Neuronal stem cell (in vitro differentiated cells): Measurements from ENCODE around the gene CACNA2D4.

Source experiments
- DNase-seq: peaks from one replicate; pipeline ENCODE4 v3.0.0-alpha.2; 2013; ENCODE audit warnings: low spot score
- H2AFZ ChIP-seq: one replicate; pipeline ENCODE4 v1.6.1; 2013; ENCODE audit warnings: mild to moderate bottlenecking, low read length, inconsistent platforms
- H2AK5ac ChIP-seq: 2 replicates; pipeline ENCODE4 v1.6.1; 2013; ENCODE audit warnings: low read depth, mild to moderate bottlenecking, inconsistent platforms, low read length, moderate library complexity, mixed read lengths
- H2BK120ac ChIP-seq: 2 replicates; pipeline ENCODE4 v1.6.1; 2013; ENCODE audit warnings: low read depth, mild to moderate bottlenecking, inconsistent platforms, low read length, moderate library complexity, mixed read lengths
- H2BK12ac ChIP-seq: one replicate; pipeline ENCODE4 v1.6.1; 2013; ENCODE audit warnings: low read length, inconsistent platforms
- H2BK15ac ChIP-seq: 2 replicates; pipeline ENCODE4 v1.6.1; 2013; ENCODE audit warnings: mild to moderate bottlenecking, low read length, inconsistent platforms, mixed read lengths
- H2BK5ac ChIP-seq: one replicate; pipeline ENCODE4 v1.6.1; 2013; ENCODE audit warnings: inconsistent platforms, mild to moderate bottlenecking, low read length, moderate library complexity
- H3K14ac ChIP-seq: one replicate; pipeline ENCODE4 v1.6.1; 2013; ENCODE audit warnings: low read length, inconsistent platforms
- H3K18ac ChIP-seq: 2 replicates; pipeline ENCODE4 v1.6.1; 2013; ENCODE audit warnings: low read length, inconsistent platforms
- H3K23ac ChIP-seq: 2 replicates; pipeline ENCODE4 v1.6.1; 2013; ENCODE audit warnings: low read depth, mild to moderate bottlenecking, mixed read lengths, low read length, inconsistent platforms; ENCODE audit not compliant: poor library complexity
- H3K27ac ChIP-seq: replicated peaks from 3 replicates; pipeline ENCODE4 v1.5.1; 2013; ENCODE audit warnings: low read length, inconsistent platforms
- H3K27me3 ChIP-seq, 3 experiments: 2 replicates each; pipeline ENCODE4 v1.6.1; 2013; ENCODE audit warnings: low read length in 3 of 3, mild to moderate bottlenecking in 2 of 3, inconsistent platforms in 1 of 3, low read depth in 1 of 3, mixed read lengths in 1 of 3, moderate library complexity in 1 of 3; ENCODE audit not compliant: control insufficient read depth in 3 of 3, insufficient read depth in 3 of 3
- H3K36me3 ChIP-seq, 2 donors: replicated peaks in 1 of 2; 2 replicates each; pipeline ENCODE4 v1.6.1; 2013; ENCODE audit warnings: low read length in 2 of 2; ENCODE audit not compliant: control insufficient read depth in 2 of 2, insufficient read depth in 2 of 2
- H3K4ac ChIP-seq: 2 replicates; pipeline ENCODE4 v1.6.1; 2013; ENCODE audit warnings: inconsistent platforms, mild to moderate bottlenecking, low read length, moderate library complexity
- H3K4me1 ChIP-seq, 2 donors: 1 replicate in 1 of 2; 2 replicates in 1 of 2; pipeline ENCODE4 v1.6.1; 2013; ENCODE audit warnings: low read length in 2 of 2, low read depth in 1 of 2; ENCODE audit not compliant: control insufficient read depth in 2 of 2, insufficient read depth in 1 of 2
- H3K4me2 ChIP-seq: one replicate; pipeline ENCODE4 v1.6.1; 2013; ENCODE audit warnings: mild to moderate bottlenecking, low read length, inconsistent platforms; ENCODE audit not compliant: insufficient read depth, poor library complexity, severe bottlenecking
- H3K4me3 ChIP-seq, 2 donors: 2 replicates each; pipeline ENCODE4 v1.5.1; 2013; ENCODE audit warnings: low read length in 2 of 2, mild to moderate bottlenecking in 2 of 2, inconsistent platforms in 1 of 2, moderate library complexity in 1 of 2
- H3K79me1 ChIP-seq: one replicate; pipeline ENCODE4 v1.6.1; 2013; ENCODE audit warnings: low read depth, mild to moderate bottlenecking, inconsistent platforms, low read length, moderate library complexity
- H3K9ac ChIP-seq: one replicate; pipeline ENCODE4 v1.6.1; 2013; ENCODE audit warnings: mild to moderate bottlenecking, low read depth, low read length, inconsistent platforms; ENCODE audit not compliant: poor library complexity
- H3K9me3 ChIP-seq, 2 donors: replicated peaks in 1 of 2; 2 replicates each; pipeline versions ENCODE3 to v1.6.1; 2013; ENCODE audit warnings: low read length in 2 of 2, mild to moderate bottlenecking in 2 of 2, inconsistent platforms in 1 of 2, low read depth in 1 of 2, mixed read lengths in 1 of 2, moderate library complexity in 1 of 2; ENCODE audit not compliant: control insufficient read depth in 2 of 2, insufficient read depth in 1 of 2
- H4K8ac ChIP-seq: one replicate; pipeline ENCODE4 v1.6.1; 2013; ENCODE audit warnings: low read depth, mild to moderate bottlenecking, inconsistent platforms, low read length, moderate library complexity
- H4K91ac ChIP-seq: one replicate; pipeline ENCODE4 v1.6.1; 2013; ENCODE audit warnings: low read length, low read depth, mild to moderate bottlenecking, inconsistent platforms; ENCODE audit not compliant: poor library complexity
- WGBS, 2 donors: extraction: QIAGEN DNeasy Blood & Tissue Kit; methylation state at CpG; one replicate each; pipeline ENCODE4 v1.1.7; 2013; ENCODE audit warnings: missing lambda C conversion rate in 2 of 2, mixed read lengths in 1 of 2; ENCODE audit not compliant: insufficient read length in 2 of 2, insufficient replicate concordance in 1 of 2; ENCODE audit errors: extremely low coverage in 2 of 2; 5-methylcytosine and 5-hydroxymethylcytosine counted together

CACNA2D4 gene

DNA sequence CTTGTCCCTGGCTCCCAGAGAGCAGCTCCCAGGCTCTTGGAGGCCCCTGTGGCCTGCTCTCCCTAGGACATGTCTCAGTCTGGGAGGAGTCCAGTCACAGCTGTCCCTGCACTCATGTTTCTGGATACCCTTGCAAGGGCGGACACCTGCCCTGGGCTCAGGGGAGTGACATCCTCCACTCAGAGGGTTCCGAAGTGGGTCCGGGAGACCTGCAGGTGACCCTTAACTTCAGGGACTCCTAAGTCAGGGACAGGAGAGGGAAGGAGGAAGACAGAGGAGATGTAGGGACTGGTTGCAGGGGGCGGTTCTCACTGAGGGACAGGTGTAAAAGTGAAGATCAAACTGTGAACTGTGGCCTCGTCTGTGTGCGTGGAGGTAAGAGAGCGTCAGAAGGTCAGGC, 37.6 kb downstream of the CACNA2D4 start:
- Histone ChIP-seq H2BK12ac (no peak overlapping the region), H3K4me3 (no peak overlapping the region), H3K23ac (no peak overlapping the region), H3K14ac (no peak overlapping the region), H4K91ac (no peak overlapping the region), H3K9me3 (no peaks in the 10 kb centered on the region), H3K4ac (no peak overlapping the region), H2AK5ac (peak overlapping the region; percentile 47), H3K36me3 (no peaks in the 10 kb centered on the region), H3K79me1 (no peaks in the 10 kb centered on the region), H2BK15ac (no peak overlapping the region), H3K4me1 (no peaks in the 10 kb centered on the region), H3K27me3 (peaks cover 0 to 25% (median 0%) of the 10 kb centered on the region in 3 experiments), H2BK5ac (no peak overlapping the region), H2AFZ (no peak overlapping the region), H3K18ac (no peak overlapping the region), H3K4me2 (no peak overlapping the region), H2BK120ac (no peak overlapping the region), H3K27ac (no peak overlapping the region), H3K9ac (no peak overlapping the region), H4K8ac (no peak overlapping the region)
- no CpG with 5 or more reads among the region's 7 CpGs for WGBS, 2 donors
- DNase-seq, result no peak

DNA sequence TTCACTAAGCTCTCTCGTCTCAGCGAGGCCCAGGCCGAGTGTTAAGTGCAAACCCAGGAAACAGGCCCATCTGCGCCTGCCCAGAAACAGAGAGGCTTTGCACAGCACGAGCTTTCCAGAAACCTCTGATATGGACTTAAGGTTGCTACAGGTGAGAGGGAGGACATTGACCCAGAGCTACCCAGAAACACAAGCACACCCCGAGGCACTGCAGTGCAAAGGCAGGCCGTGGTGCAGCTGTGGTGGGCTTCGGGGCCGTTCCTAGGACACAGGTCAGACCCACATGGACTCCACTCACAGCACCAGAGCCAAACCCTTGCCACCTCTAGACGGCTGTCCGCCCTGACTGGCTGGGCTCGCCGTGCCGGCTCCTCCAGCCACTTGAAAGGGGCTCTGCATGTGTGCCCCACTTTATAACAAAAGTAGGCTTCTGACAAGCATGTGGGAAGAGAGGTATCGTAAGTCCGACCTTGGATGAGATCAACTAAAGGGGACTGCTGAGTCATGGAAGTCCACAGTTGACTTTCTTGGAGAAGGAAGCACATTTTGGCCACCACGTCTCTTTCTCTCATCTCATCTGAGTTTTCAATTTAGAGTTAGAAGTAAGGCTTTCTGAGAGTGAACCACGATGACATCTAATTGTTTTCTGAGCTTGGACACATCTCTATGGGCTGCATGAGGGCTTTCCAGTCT, 38.2 kb downstream of the CACNA2D4 start:
- Histone ChIP-seq H3K9me3 (no peaks in the 10 kb centered on the region), H2BK5ac (no peak overlapping the region), H2BK15ac (no peak overlapping the region), H3K27ac (no peak overlapping the region), H3K27me3 (peaks cover 0 to 30% (median 0%) of the 10 kb centered on the region in 3 experiments), H4K91ac (no peak overlapping the region), H3K4me2 (no peak overlapping the region), H3K79me1 (no peaks in the 10 kb centered on the region), H2BK120ac (no peak overlapping the region), H2BK12ac (no peak overlapping the region), H3K9ac (no peak overlapping the region), H3K18ac (no peak overlapping the region), H3K23ac (no peak overlapping the region), H3K36me3 (no peaks in the 10 kb centered on the region), H3K4ac (no peak overlapping the region), H3K4me1 (no peaks in the 10 kb centered on the region), H3K4me3 (no peak overlapping the region), H2AFZ (no peak overlapping the region), H2AK5ac (no peak overlapping the region), H4K8ac (no peak overlapping the region), H3K14ac (no peak overlapping the region)
- no CpG with 5 or more reads among the region's 18 CpGs for WGBS, 2 donors
- DNase-seq, result no peak

DNA sequence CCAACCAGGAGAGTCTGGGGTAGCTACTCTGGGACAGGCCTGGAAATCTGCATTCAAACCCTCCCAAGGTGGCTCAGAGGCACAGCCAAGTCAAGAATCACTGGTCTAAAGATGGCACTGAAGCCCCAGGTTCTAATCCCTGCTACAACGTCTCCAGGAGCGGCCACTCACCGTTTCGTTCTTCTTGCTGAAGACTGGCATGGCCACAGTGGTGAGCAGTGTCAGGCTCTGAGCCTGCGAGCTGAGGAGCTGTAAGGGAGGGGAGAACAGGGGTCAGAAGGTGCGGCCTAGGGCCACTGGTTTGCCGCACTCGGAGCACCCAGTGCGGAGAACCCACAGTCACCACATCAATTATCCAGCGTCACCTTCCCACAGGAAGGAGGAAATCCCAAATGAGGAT, 38.8 kb downstream of the CACNA2D4 start:
- Histone ChIP-seq H2BK120ac (no peak overlapping the region), H4K8ac (no peak overlapping the region), H3K4me3 (no peak overlapping the region), H3K14ac (peak overlapping the region; percentile 66), H3K79me1 (no peaks in the 10 kb centered on the region), H2AK5ac (no peak overlapping the region), H3K9me3 (no peaks in the 10 kb centered on the region), H2BK12ac (no peak overlapping the region), H4K91ac (no peak overlapping the region), H3K9ac (no peak overlapping the region), H3K18ac (no peak overlapping the region), H3K4me1 (no peaks in the 10 kb centered on the region), H3K36me3 (no peaks in the 10 kb centered on the region), H3K27me3 (peaks cover 0 to 29% (median 0%) of the 10 kb centered on the region in 3 experiments), H3K4ac (no peak overlapping the region), H3K27ac (no peak overlapping the region), H2BK5ac (no peak overlapping the region), H3K4me2 (no peak overlapping the region), H2AFZ (no peak overlapping the region), H3K23ac (no peak overlapping the region), H2BK15ac (no peak overlapping the region)
- DNase-seq, result no peak
- no CpG with 5 or more reads among the region's 10 CpGs for whole genome bisulfite sequencing, 2 donors

DNA sequence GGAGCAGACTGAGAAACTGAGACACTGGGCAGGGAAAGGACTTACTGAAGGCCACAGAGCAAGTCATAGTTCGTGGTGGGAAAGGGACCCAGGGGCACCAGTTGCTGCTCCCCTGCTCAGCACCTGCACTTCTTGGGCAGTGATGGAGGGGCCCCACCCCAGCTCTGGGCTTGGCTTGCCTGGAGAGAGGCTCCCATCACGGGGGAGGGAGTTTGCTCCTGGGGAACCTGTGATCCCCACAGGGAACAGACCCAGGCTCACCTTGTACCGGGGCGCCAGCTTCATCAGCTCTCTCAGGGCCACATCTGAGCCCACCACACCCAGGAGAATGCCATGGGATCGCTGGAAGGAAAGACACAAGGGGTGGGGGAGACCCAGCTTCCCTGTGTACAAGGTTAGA, 39.8 kb downstream of the CACNA2D4 start:
- H3K4ac ChIP-seq, result no peak overlapping the region
- H3K14ac ChIP-seq, result no peak overlapping the region
- no peak overlapping the region for H3K4me2 ChIP-seq
- H3K23ac ChIP-seq, result no peak overlapping the region
- H2BK5ac ChIP-seq, result no peak overlapping the region
- H3K79me1 ChIP-seq, result no peaks in the 10 kb centered on the region
- no peak overlapping the region for H2BK120ac ChIP-seq
- DNase-seq, result no peak
- H2AK5ac ChIP-seq, result no peak overlapping the region
- no CpG with 5 or more reads among the region's 5 CpGs for WGBS, 2 donors
- no peak overlapping the region for H2AFZ ChIP-seq
- peaks cover 0 to 25% (median 0%) of the 10 kb centered on the region in 3 experiments for H3K27me3 ChIP-seq
- H3K36me3 ChIP-seq, result no peaks in the 10 kb centered on the region
- H3K4me3 ChIP-seq, result no peak overlapping the region
- H3K9me3 ChIP-seq, result no peaks in the 10 kb centered on the region
- H4K91ac ChIP-seq, result no peak overlapping the region
- H2BK12ac ChIP-seq, result no peak overlapping the region
- no peak overlapping the region for H3K9ac ChIP-seq
- H2BK15ac ChIP-seq, result no peak overlapping the region
- H3K27ac ChIP-seq, result no peak overlapping the region
- peak overlapping the region; percentile 7 for H3K18ac ChIP-seq
- peaks cover 0 to 4% of the 10 kb centered on the region in 2 donors for H3K4me1 ChIP-seq
- no peak overlapping the region for H4K8ac ChIP-seq
